Choroid plexus epithelial cell (primary cell): ENCODE data around the gene WDR73.

Experiments used
- DNase-seq: peaks from one replicate; pipeline ENCODE4 v3.0.0-alpha.2; 2010; ENCODE audit warnings: low read depth
- H3K4me3 ChIP-seq: 2 replicates; pipeline ENCODE4 v1.5.1; 2011; ENCODE audit warnings: low read depth, mild to moderate bottlenecking, control low read depth, low read length, moderate library complexity
- CTCF ChIP-seq: conservative IDR thresholded peaks from 2 replicates; pipeline ENCODE4 v1.5.1; 2011; ENCODE audit warnings: low read depth, mild to moderate bottlenecking, control low read depth, inconsistent platforms, low read length, moderate library complexity

Gene WDR73

GRCh38 chr15:84631706-84632272 is 22.3 kb downstream of the WDR73 start:
- peak overlapping the region; percentile 81 for H3K4me3 ChIP-seq
- no peak for TF ChIP-seq CTCF
- peak; percentile 42 for DNase-seq

- no peak for TF ChIP-seq CTCF
- no peak for DNase-seq
- H3K4me3 ChIP-seq, result no peak overlapping the region
Measured at GRCh38 chr15:84629033-84629432, 25.1 kb downstream of the WDR73 start.

GRCh38 chr15:84625123-84625522 is 29.0 kb downstream of the WDR73 start:
- no peak overlapping the region for H3K4me3 ChIP-seq
- TF ChIP-seq CTCF, result no peak
- DNase-seq, result no peak

- no peak for DNase-seq
- no peak overlapping the region for H3K4me3 ChIP-seq
- TF ChIP-seq CTCF, result no peak
Measured at GRCh38 chr15:84624359-84624758, 29.7 kb downstream of the WDR73 start.

- no peak for TF ChIP-seq CTCF
- no peak overlapping the region for H3K4me3 ChIP-seq
- DNase-seq, result no peak
Measured at GRCh38 chr15:84621358-84621979, 32.6 kb downstream of the WDR73 start.

- DNase-seq, result no peak
- H3K4me3 ChIP-seq, result no peak overlapping the region
- TF ChIP-seq CTCF, result no peak
Measured at GRCh38 chr15:84620626-84621025, 33.5 kb downstream of the WDR73 start.

GRCh38 chr15:84616235-84616634 is 37.8 kb downstream of the WDR73 start:
- no peak for TF ChIP-seq CTCF
- H3K4me3 ChIP-seq, result no peak overlapping the region
- DNase-seq, result no peak
